SK-N-SH (cell line): ENCODE data around the gene NCBP3.

ENCODE experiments used
- CHD2 ChIP-seq: fragments of 150-350 bp; IDR thresholded peaks from 2 replicates; pipeline ENCODE4 v1.6.1; 2018; ENCODE audit warnings: low read length; ENCODE audit not compliant: partially characterized antibody
- CTCF ChIP-seq: fragments of 200-600 bp; sonication (generic); IDR thresholded peaks from 2 replicates; pipeline ENCODE4 v1.6.1; 2017; ENCODE audit warnings: antibody characterized with exemption, mild to moderate bottlenecking, moderate library complexity
- EP300 ChIP-seq, 2 experiments: IDR thresholded peaks; 2 replicates each; pipeline versions ENCODE4 v1.4.0 to v1.6.1; 2012; ENCODE audit warnings: borderline replicate concordance in 1 of 2, low read depth in 1 of 2, low read length in 1 of 2
- GABPA ChIP-seq: IDR thresholded peaks from 2 replicates; pipeline ENCODE4 v1.4.0; 2012; ENCODE audit warnings: low read depth, mild to moderate bottlenecking
- GATA2 ChIP-seq: sonication (generic); formaldehyde crosslinking; IDR thresholded peaks from 2 replicates; pipeline ENCODE4 v1.5.0; 2020; ENCODE audit warnings: mild to moderate bottlenecking, missing genetic modification reagents
- MAX ChIP-seq: IDR thresholded peaks from 2 replicates; pipeline ENCODE4 v1.4.0; 2012; ENCODE audit warnings: low read depth
- PBX3 ChIP-seq: IDR thresholded peaks from 2 replicates; pipeline ENCODE4; 2012
- POLR2AphosphoS5 ChIP-seq: IDR thresholded peaks from 2 replicates; pipeline ENCODE4 v1.6.1; 2012; ENCODE audit warnings: low read depth, low read length
- RAD21 ChIP-seq: IDR thresholded peaks from 2 replicates; pipeline ENCODE4 v1.6.1; 2012; ENCODE audit warnings: mild to moderate bottlenecking, low read length
- REST ChIP-seq: IDR thresholded peaks from 2 replicates; pipeline ENCODE4 v1.6.1; 2012; ENCODE audit warnings: mild to moderate bottlenecking, low read depth, low read length, moderate library complexity
- TEAD4 ChIP-seq: IDR thresholded peaks from 2 replicates; pipeline ENCODE4 v1.4.0; 2012; ENCODE audit warnings: mild to moderate bottlenecking, borderline replicate concordance; ENCODE audit not compliant: insufficient read depth
- YY1 ChIP-seq: IDR thresholded peaks from 2 replicates; pipeline ENCODE4 v1.4.0; 2012; ENCODE audit warnings: low read depth, mild to moderate bottlenecking
- ZBTB33 ChIP-seq: IDR thresholded peaks from 2 replicates; pipeline ENCODE4 v1.4.0; 2012; ENCODE audit warnings: low read depth, borderline replicate concordance

GRCh38 chr17:3801347-3801746, 44.7 kb downstream of the NCBP3 start:
- TF ChIP-seq TEAD4 (no peak), CHD2 (no peak), RAD21 (no peak), CTCF (no peak), MAX (no peak), ZBTB33 (no peak), EP300 (IDR thresholded peaks at IDR 0.05; ENCODE audit: borderline replicate concordance in 1 of 2, low read depth in 1 of 2, low read length in 1 of 2) (no peak), POLR2AphosphoS5 (no peak), GATA2 (CRISPR knock-in tag) (no peak), GABPA (no peak), YY1 (no peak), REST (no peak), PBX3 (no peak)
